ENCODE measurements around the gene PFKL.

DNA sequence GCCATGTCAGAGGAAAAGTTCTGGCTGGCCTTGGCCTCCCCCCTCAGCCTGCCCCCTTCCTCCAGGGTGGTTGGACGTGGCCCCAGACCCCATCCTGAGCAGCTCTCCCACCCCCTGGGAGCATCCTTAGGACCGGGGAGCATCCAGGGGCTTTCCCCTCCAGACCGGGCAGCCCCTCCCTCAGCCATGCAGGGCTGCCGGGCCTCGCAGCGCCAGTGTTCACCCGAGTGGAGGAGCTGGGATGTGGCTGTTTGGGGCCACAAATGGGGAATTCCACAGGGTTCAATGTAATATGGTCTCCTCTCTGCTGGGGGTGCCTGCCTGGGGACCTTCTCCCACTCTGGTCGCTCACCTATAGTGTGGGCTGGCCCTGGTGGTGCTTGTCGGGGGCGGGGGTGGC lies 4.2 kb upstream of the PFKL start:
- TF ChIP-seq EZH2 (IDR thresholded peaks at IDR 0.05; ENCODE audit: insufficient read depth, poor library complexity, severe bottlenecking) (no peak), EZH2phosphoT487 (IDR thresholded peaks at IDR 0.05; ENCODE audit: insufficient read depth, low read depth) (no peak)
